ENCODE results near the gene SERINC2.

The SERINC2 gene

DNA sequence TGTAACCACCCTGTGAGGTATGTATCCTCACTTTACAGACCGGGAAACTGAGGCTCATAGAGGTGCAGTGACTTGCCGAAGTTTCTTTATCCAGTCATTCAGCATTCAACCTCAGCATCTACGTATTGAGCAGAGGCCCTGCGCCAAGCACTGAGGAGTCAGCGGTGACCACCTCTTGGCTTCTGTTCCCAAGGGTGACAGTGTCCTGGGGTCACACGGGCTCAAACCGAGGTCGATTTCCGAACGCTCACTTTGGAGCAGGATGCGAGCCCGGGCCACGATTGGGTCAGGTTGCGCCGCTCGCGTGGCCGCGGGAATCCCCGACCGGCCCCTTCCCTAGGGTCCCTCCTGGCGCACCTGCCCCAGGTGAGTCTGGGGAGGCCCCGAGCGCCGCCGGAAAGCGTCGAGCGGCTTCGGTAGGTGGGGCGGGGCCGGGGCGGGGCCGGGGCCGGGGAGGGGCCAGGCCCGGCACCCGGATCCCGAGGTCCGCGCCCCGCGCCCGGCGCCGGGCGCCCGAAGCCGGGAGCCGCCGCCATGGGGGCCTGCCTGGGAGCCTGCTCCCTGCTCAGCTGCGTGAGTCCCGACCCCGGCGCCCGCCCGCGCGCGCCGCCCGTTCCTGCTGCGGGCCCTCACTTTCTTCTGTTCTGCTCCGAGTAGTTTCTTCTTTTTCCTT, at the start of gene SERINC2:
Gene SERINC2 (plus strand): TSS at position 482 of the 673 bp plus-strand sequence. CDS start 53 bp downstream, at position 535.
- DNase-seq: peak; percentile 59
- Histone ChIP-seq H3K36me3 (replicated peaks; ENCODE audit: insufficient read depth, low read length) (no peaks in the 10 kb centered on the region), H3K79me2 (ENCODE audit: low read length) (no peaks in the 10 kb centered on the region), H3K27ac (ENCODE audit: low read length) (no peak within 1 kb of the TSS), H3K27me3 (replicated peaks; ENCODE audit: insufficient read depth, low read length) (peaks cover 43% of the 10 kb centered on the region), H3K4me2 (ENCODE audit: low read depth, low read length) (peak within 1 kb of the TSS; percentile 100), H3F3A (ENCODE audit: insufficient read depth, low read length) (no peaks in the 10 kb centered on the region), H2AFZ (ENCODE audit: low read length) (peak within 1 kb of the TSS; percentile 96), H3K9me3 (replicated peaks; ENCODE audit: insufficient read depth, low read length) (no peaks in the 10 kb centered on the region), H3K9ac (ENCODE audit: low read length) (peak within 1 kb of the TSS; percentile 59; the same call in 1 of the 2 replicates), H3K4me1 (ENCODE audit: low read length) (no peaks in the 10 kb centered on the region), H4K20me1 (ENCODE audit: insufficient read depth, low read length) (no peaks in the 10 kb centered on the region), H3K9me2 (replicated peaks; ENCODE audit: insufficient read depth, low read length) (no peaks in the 10 kb centered on the region), H3K4me3 (ENCODE audit: low read length) (peak within 1 kb of the TSS; percentile 79)
- TF ChIP-seq, protein P1, sequence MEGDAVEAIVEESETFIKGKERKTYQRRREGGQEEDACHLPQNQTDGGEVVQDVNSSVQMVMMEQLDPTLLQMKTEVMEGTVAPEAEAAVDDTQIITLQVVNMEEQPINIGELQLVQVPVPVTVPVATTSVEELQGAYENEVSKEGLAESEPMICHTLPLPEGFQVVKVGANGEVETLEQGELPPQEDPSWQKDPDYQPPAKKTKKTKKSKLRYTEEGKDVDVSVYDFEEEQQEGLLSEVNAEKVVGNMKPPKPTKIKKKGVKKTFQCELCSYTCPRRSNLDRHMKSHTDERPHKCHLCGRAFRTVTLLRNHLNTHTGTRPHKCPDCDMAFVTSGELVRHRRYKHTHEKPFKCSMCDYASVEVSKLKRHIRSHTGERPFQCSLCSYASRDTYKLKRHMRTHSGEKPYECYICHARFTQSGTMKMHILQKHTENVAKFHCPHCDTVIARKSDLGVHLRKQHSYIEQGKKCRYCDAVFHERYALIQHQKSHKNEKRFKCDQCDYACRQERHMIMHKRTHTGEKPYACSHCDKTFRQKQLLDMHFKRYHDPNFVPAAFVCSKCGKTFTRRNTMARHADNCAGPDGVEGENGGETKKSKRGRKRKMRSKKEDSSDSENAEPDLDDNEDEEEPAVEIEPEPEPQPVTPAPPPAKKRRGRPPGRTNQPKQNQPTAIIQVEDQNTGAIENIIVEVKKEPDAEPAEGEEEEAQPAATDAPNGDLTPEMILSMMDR (IDR thresholded peaks at IDR 0.05; ENCODE audit: low read length): no peak
- TF ChIP-seq EZH2phosphoT487 (IDR thresholded peaks at IDR 0.05; ENCODE audit: low read length) (no peak), EZH2 (optimal IDR thresholded peaks at IDR 0.05; ENCODE audit: low read depth, low read length) (no peak)

DNA sequence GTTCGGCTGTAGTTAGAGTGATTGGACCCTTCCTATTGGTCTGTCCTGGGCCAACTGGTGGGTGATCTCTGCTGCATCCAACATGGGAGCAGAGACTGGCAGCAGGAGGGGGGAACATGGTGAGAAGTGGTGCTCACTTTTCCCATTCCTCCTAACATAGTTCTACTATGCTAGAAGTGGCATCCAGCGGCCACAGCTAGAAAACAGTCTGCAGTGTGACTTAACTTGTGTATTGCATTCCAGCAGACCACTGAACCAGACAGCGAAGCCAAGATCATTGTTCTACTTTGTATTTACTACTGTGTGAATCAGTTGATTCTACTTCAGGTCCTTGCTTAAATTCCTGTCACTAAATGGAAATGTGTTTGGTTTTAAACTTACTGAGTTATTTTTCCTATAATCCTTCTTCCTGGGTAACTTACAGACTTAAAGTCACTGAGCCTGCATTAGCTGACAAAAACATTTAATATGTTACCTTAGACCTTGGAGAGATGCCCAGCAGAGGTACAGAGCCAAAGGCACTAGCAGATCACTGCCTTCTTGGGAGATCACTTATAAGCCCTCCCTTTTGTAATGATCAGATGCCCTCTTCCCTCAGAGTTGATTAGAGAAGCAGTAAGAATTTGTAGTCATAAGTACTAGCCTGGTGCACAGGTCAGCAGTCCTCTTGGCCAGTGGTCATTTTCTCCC, 48.3 kb upstream of the SERINC2 start:
- no peaks in the 10 kb centered on the region for H3K79me2 ChIP-seq (ENCODE audit: low read length)
- H3F3A ChIP-seq (ENCODE audit: insufficient read depth, low read length): no peaks in the 10 kb centered on the region
- H3K9me3 ChIP-seq (replicated peaks; ENCODE audit: insufficient read depth, low read length): no peaks in the 10 kb centered on the region
- no peak overlapping the region for H2AFZ ChIP-seq (ENCODE audit: low read length)
- no peak overlapping the region for H3K27ac ChIP-seq (ENCODE audit: low read length)
- H3K4me2 ChIP-seq (ENCODE audit: low read depth, low read length): no peak overlapping the region
- no peaks in the 10 kb centered on the region for H3K27me3 ChIP-seq (replicated peaks; ENCODE audit: insufficient read depth, low read length)
- DNase-seq: no peak
- no peaks in the 10 kb centered on the region for H3K4me1 ChIP-seq (ENCODE audit: low read length)
- H3K9ac ChIP-seq (ENCODE audit: low read length): no peak overlapping the region
- H4K20me1 ChIP-seq (ENCODE audit: insufficient read depth, low read length): no peaks in the 10 kb centered on the region
- no peak overlapping the region for H3K4me3 ChIP-seq (ENCODE audit: low read length)
- TF ChIP-seq EZH2phosphoT487 (IDR thresholded peaks at IDR 0.05; ENCODE audit: low read length): no peak
- TF ChIP-seq, protein P1 (IDR thresholded peaks at IDR 0.05; ENCODE audit: low read length): no peak
- TF ChIP-seq EZH2 (optimal IDR thresholded peaks at IDR 0.05; ENCODE audit: low read depth, low read length): no peak
- no peaks in the 10 kb centered on the region for H3K36me3 ChIP-seq (replicated peaks; ENCODE audit: insufficient read depth, low read length)
- H3K9me2 ChIP-seq (replicated peaks; ENCODE audit: insufficient read depth, low read length): no peaks in the 10 kb centered on the region

DNA sequence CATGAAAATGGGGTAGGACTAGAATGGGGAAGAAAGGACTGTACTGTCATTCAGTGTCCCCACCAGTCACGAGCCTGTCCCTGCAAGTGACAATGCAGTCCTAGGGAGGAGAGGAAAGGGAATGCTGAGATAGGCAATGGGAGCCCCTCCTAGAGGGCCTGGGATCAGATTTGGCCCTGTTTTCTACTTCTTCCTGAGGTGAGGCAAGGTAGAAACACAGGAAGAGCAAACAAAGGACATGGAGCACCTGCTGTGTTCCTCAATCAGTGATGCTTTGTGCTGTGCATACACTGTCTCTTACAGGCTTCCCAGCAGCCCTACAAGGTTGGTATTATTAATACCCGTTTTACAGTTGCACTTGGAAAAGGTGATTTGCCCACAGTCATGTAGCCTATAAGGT, 46.2 kb upstream of the SERINC2 start:
- Histone ChIP-seq H3K4me2 (ENCODE audit: low read depth, low read length) (no peak overlapping the region), H2AFZ (ENCODE audit: low read length) (no peak overlapping the region), H3K4me1 (ENCODE audit: low read length) (no peaks in the 10 kb centered on the region), H3K4me3 (ENCODE audit: low read length) (no peak overlapping the region), H3K9me2 (replicated peaks; ENCODE audit: insufficient read depth, low read length) (no peaks in the 10 kb centered on the region), H3K9me3 (replicated peaks; ENCODE audit: insufficient read depth, low read length) (no peaks in the 10 kb centered on the region), H3K79me2 (ENCODE audit: low read length) (no peaks in the 10 kb centered on the region), H3K27me3 (replicated peaks; ENCODE audit: insufficient read depth, low read length) (no peaks in the 10 kb centered on the region), H3K36me3 (replicated peaks; ENCODE audit: insufficient read depth, low read length) (no peaks in the 10 kb centered on the region), H3K9ac (ENCODE audit: low read length) (no peak overlapping the region), H4K20me1 (ENCODE audit: insufficient read depth, low read length) (no peaks in the 10 kb centered on the region), H3K27ac (ENCODE audit: low read length) (no peak overlapping the region), H3F3A (ENCODE audit: insufficient read depth, low read length) (no peaks in the 10 kb centered on the region)
- TF ChIP-seq EZH2phosphoT487 (IDR thresholded peaks at IDR 0.05; ENCODE audit: low read length) (no peak), EZH2 (optimal IDR thresholded peaks at IDR 0.05; ENCODE audit: low read depth, low read length) (no peak)
- TF ChIP-seq, protein P1 (IDR thresholded peaks at IDR 0.05; ENCODE audit: low read length): no peak
- no peak for DNase-seq
